ENCODE measurements around the gene SERPINA4. TPM values are rescaled to one million over a fixed set of nuclear protein-coding genes. Genes with fewer than 3 reads are reported as not detected.

The SERPINA4 gene
- total and polyA plus RNA-seq, 9 of the 15 experiments (the other 6 are each of a cell fraction or from before 2014, with no cell fraction given), result not detected

DNA sequence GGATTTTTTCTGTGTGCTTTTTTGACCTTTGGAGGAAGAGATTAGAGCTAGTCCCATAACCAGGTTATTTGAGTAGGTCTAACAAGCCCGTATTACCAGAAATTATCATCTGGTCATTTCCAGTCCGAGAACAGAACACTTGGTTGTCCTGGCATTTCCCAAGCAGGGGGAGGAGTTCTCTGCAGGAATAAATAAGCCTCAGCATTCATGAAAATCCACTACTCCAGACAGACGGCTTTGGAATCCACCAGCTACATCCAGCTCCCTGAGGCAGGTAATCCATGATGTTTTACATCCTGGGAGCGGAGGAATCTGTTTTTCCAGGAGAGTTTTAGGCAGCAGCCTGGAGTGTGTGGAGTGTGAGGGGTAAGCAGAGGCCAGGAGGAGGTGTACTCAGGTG is 50.9 kb downstream of the SERPINA4 start, which contains the start of gene SERPINA3 (continued):
- TF ChIP-seq, protein P1, sequence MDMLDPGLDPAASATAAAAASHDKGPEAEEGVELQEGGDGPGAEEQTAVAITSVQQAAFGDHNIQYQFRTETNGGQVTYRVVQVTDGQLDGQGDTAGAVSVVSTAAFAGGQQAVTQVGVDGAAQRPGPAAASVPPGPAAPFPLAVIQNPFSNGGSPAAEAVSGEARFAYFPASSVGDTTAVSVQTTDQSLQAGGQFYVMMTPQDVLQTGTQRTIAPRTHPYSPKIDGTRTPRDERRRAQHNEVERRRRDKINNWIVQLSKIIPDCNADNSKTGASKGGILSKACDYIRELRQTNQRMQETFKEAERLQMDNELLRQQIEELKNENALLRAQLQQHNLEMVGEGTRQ (CRISPR knock-in tag; IDR thresholded peaks at IDR 0.05), result no peak
- TF ChIP-seq NR1H2 (CRISPR knock-in tag; IDR thresholded peaks at IDR 0.05) (no peak), POU5F1 (IDR thresholded peaks at IDR 0.05; ENCODE audit: borderline replicate concordance, low read depth, low read length, partially characterized antibody) (no peak)

DNA sequence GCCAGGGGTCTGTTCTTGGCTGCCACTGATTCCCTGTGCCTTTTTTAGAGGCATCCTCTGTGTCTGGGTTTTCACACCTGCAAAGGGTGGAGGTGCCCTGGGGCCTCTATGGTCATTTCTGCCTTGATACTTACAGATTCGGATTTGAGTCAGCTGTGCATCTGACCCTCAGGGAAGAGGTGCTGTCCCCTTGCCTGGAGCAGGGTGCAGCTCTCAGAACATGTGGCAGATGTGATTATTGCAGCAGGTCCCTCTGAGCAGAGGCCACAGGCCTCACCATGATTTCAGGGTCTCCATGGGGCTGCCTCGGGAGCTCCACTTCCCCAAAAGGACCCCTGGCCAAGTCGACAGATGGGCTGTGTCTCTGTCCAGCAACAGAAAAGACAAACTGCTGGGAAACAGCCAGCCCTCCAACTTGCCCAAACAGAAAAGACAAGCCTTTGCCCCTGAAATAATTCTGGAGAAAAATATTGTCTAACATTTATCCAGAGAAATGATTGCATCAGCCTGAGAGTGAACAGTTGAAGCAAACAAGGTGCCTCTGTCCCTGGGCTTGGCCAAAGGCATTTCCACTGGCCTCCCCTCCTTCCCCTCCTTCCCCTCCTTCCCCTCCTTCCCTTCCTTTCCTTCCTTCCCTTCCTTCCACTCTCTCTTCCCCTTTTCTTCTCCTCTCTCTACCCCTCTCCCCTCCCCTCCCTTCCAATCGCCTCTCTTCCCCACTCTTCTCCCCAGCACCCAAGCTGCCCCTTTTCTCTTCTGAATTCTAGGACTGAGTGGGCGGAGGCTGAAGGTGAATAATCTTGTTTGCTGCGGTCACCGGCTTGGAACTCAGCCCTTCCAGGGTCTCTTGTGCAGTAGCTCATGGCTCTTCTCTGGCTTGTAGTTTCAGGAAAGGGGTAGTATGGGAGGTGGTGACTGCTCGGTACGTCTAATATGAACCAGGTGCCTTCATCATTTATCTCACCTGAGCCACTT is 51.6 kb downstream of the SERPINA4 start:
- in situ Hi-C loops (cut with MboI), result no loop called here
- H3K27me3 ChIP-seq (ENCODE audit: control insufficient read depth in 2 of 2, insufficient read depth in 2 of 2, low read length in 2 of 2), result no peaks in the 10 kb centered on the region
- H3K27ac ChIP-seq (ENCODE audit: extremely low read depth, low read depth, low read length), result no peak overlapping the region
- no peaks in the 10 kb centered on the region for H3K9me1 ChIP-seq (ENCODE audit: control insufficient read depth, insufficient read depth, low read length)
- no peaks in the 10 kb centered on the region for H3K36me3 ChIP-seq (ENCODE audit: control insufficient read depth, insufficient read depth, low read length)
- FAIRE-seq (no peak), ATAC-seq (no peak), DNase-seq (ENCODE audit: extremely low read depth in 1 of 4, low spot score in 3 of 4) (no peak)
- H3K4me1 ChIP-seq (replicated peaks in 1 of 2; ENCODE audit: control insufficient read depth in 2 of 2, insufficient read depth in 2 of 2, low read length in 2 of 2), result no peaks in the 10 kb centered on the region
- POLR2A ChIA-PET, result no interaction called here
- 3% methylated on average over 8 of the region's 9 CpGs for WGBS (ENCODE audit: insufficient coverage, low coverage, missing lambda C conversion rate)
- H3K4me3 ChIP-seq, result no peak overlapping the region
- H2AFZ ChIP-seq (ENCODE audit: low read depth, low read length), result no peak overlapping the region
- CTCF ChIA-PET (ENCODE audit: low intra/inter-chr PET ratio), result no interaction called here
- TF ChIP-seq ZNF717 (CRISPR knock-in tag; IDR thresholded peaks at IDR 0.05) (no peak), TCF7 (IDR thresholded peaks at IDR 0.05; ENCODE audit: borderline replicate concordance) (no peak), RFX5 (IDR thresholded peaks at IDR 0.05; ENCODE audit: low read depth, low read length) (no peak), NFYB (IDR thresholded peaks at IDR 0.05; ENCODE audit: extremely low read depth, insufficient read length) (no peak), RAD51 (IDR thresholded peaks at IDR 0.05; ENCODE audit: borderline replicate concordance, low read depth) (no peak), ZKSCAN8 (CRISPR knock-in tag; IDR thresholded peaks at IDR 0.05) (no peak), FOXP1 (CRISPR knock-in tag; IDR thresholded peaks at IDR 0.05) (no peak), SP1 (CRISPR knock-in tag; IDR thresholded peaks at IDR 0.05) (no peak), RBM17 (IDR thresholded peaks at IDR 0.05; ENCODE audit: borderline replicate concordance, low read depth, low read length) (no peak), SMC3 (conservative IDR thresholded peaks at IDR 0.05; ENCODE audit: insufficient read depth, low read depth, low read length) (no peak)
- no peaks in the 10 kb centered on the region for H4K20me1 ChIP-seq (replicated peaks; ENCODE audit: control insufficient read depth, insufficient read depth, low read length)
- no peaks in the 10 kb centered on the region for H3K9me3 ChIP-seq (replicated peaks; ENCODE audit: control insufficient read depth, insufficient read depth, low read depth, low read length)
- no TSS peak for BruUV-seq (replicated peaks)
- no peaks in the 10 kb centered on the region for H3K79me2 ChIP-seq (ENCODE audit: control insufficient read depth, insufficient read depth, low read length)
- no peak overlapping the region for H3K9ac ChIP-seq (ENCODE audit: insufficient read depth in 1 of 2, low read depth in 2 of 2, low read length in 2 of 2)
- no peak overlapping the region for H3K4me2 ChIP-seq (ENCODE audit: insufficient read depth, low read length)
- intact Hi-C loops (cut with micrococcal nuclease), result no loop called here
